Liver (tissue), 9 donors: ENCODE data around the gene TMEM63B. TPM values are rescaled to one million over a fixed set of nuclear protein-coding genes. Genes with fewer than 3 reads are reported as not detected.
"Not testable (repeated sequence)": the region's sequence is repeated elsewhere in the genome, so short reads cannot be mapped to it uniquely, and the experiment has no call there.

ENCODE experiments used
- DNase-seq: peaks from one replicate; pipeline ENCODE4 v3.0.0-alpha.2; 2017; ENCODE audit warnings: low spot score
- H3K27ac ChIP-seq, 2 donors: one replicate each; pipeline ENCODE4 v1.7.0; 2013; ENCODE audit warnings: inconsistent platforms in 2 of 2, low read length in 2 of 2, control low read depth in 1 of 2, low read depth in 1 of 2, mild to moderate bottlenecking in 1 of 2
- H3K27me3 ChIP-seq, 4 donors: one replicate each; pipeline versions ENCODE4 v1.6.1 to v1.7.0; 2013; ENCODE audit warnings: low read length in 3 of 4, inconsistent platforms in 1 of 4, mild to moderate bottlenecking in 1 of 4, moderate library complexity in 1 of 4; ENCODE audit not compliant: control insufficient read depth in 4 of 4, insufficient read depth in 4 of 4
- H3K36me3 ChIP-seq, 4 donors: one replicate each; pipeline versions ENCODE4 v1.6.1 to v1.7.0; 2013; ENCODE audit warnings: low read length in 3 of 4, mild to moderate bottlenecking in 3 of 4, low read depth in 1 of 4, moderate library complexity in 1 of 4; ENCODE audit not compliant: control insufficient read depth in 4 of 4, insufficient read depth in 3 of 4
- H3K4me1 ChIP-seq, 4 donors: one replicate each; pipeline versions ENCODE4 v1.6.1 to v1.7.0; 2013; ENCODE audit warnings: low read length in 3 of 4, mild to moderate bottlenecking in 3 of 4, moderate library complexity in 1 of 4; ENCODE audit not compliant: control insufficient read depth in 4 of 4, insufficient read depth in 4 of 4
- H3K4me3 ChIP-seq, 3 donors: one replicate each; pipeline versions ENCODE4 v1.6.1 to v1.7.0; 2013; ENCODE audit warnings: low read length in 3 of 3, control low read depth in 1 of 3, low read depth in 1 of 3, mild to moderate bottlenecking in 1 of 3
- H3K9ac ChIP-seq, 2 donors: one replicate each; pipeline ENCODE4 v1.7.0; 2013; ENCODE audit warnings: low read length in 2 of 2, mild to moderate bottlenecking in 2 of 2, moderate library complexity in 2 of 2, control low read depth in 1 of 2, low read depth in 1 of 2
- H3K9me3 ChIP-seq, 4 donors: one replicate each; pipeline versions ENCODE4 v1.6.1 to v1.7.0; 2013; ENCODE audit warnings: low read length in 3 of 4; ENCODE audit not compliant: control insufficient read depth in 4 of 4
- FOXA1 ChIP-seq: IDR thresholded peaks from 2 replicates; pipeline ENCODE4 v1.6.1; 2016; ENCODE audit warnings: antibody characterized with exemption
- FOXA2 ChIP-seq: IDR thresholded peaks from 2 replicates; pipeline ENCODE4 v1.6.1; 2016; ENCODE audit warnings: antibody characterized with exemption
- JUND ChIP-seq, 2 donors: IDR thresholded peaks; 2 replicates each; pipeline ENCODE4 v1.6.1; 2016; ENCODE audit warnings: antibody characterized with exemption in 2 of 2
- NR2F2 ChIP-seq: IDR thresholded peaks from 2 replicates; pipeline ENCODE4 v1.6.1; 2016; ENCODE audit warnings: antibody characterized with exemption
- RAD21 ChIP-seq, 2 donors: IDR thresholded peaks; 2 replicates each; pipeline ENCODE4 v1.6.1; 2016; ENCODE audit warnings: antibody characterized with exemption in 2 of 2, mild to moderate bottlenecking in 2 of 2
- SP1 ChIP-seq: IDR thresholded peaks from 2 replicates; pipeline ENCODE4 v1.6.1; 2018; ENCODE audit warnings: antibody characterized with exemption, mild to moderate bottlenecking
- YY1 ChIP-seq: IDR thresholded peaks from 2 replicates; pipeline ENCODE4 v1.6.1; 2016; ENCODE audit warnings: antibody characterized with exemption, mild to moderate bottlenecking
- WGBS: extraction: QIAGEN DNeasy Blood & Tissue Kit; methylation state at CpG from one replicate; pipeline ENCODE4 v1.1.7; 2013; 5-methylcytosine and 5-hydroxymethylcytosine counted together
- polyA plus RNA-seq, 2 donors: library from polyadenylated mRNA; stranded (reverse) in 1 of 2; unstranded in 1 of 2; fragments of 200-250 nt in 1 of 2; fragments of >200 nt in 1 of 2; fragmentation: Nextera tagmentation in 1 of 2; extraction: Ambion mirVana in 1 of 2; gene quantifications; one replicate each; pipeline versions ENCODE4 v1.2.1 to v1.2.3, GENCODE V29; 2013 to 2015
- total RNA-seq, 2 donors: library from RNA; depleted of rRNA; stranded (reverse); fragments of >200 nt; gene quantifications; one replicate each; pipeline ENCODE4 v1.2.3, GENCODE V29; 2014
- TF ChIP-seq, protein P1 (sequence below): IDR thresholded peaks from 2 replicates; pipeline ENCODE4 v1.6.1; 2016; ENCODE audit warnings: antibody characterized with exemption, mild to moderate bottlenecking
- TF ChIP-seq, protein P2 (sequence below): IDR thresholded peaks from 2 replicates; pipeline ENCODE4 v1.6.1; 2016; ENCODE audit warnings: antibody characterized with exemption
- donor health status: healthy.
- donor health status: healthy.
- donor health status: healthy.
- donor health status: healthy.
- donor health status: healthy.

The TMEM63B gene
- total and polyA plus RNA-seq, 4 donors: 9.6 to 64.9 (median 37.6) TPM

DNA sequence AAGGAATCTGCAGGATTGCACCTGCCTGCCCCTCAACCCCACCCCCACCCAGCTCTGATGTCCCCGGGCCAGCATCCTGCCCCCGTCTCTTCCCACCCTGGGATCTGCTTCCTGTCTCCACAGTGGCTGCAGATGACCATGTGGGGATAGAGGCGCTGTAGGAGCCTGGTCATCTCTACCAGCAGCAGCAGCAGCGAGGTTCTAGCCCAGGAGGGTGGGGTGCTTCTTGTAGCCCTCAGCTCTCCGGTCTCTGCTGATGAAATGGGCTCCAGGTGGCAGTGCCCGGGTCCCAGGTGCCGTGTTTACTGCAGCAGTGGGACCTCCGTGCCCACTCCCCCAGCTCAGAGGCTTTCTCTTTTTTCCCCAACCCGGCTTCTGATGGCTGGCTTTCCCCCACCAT, 56.4 kb downstream of the TMEM63B start (continued):
- TF ChIP-seq, protein P1, sequence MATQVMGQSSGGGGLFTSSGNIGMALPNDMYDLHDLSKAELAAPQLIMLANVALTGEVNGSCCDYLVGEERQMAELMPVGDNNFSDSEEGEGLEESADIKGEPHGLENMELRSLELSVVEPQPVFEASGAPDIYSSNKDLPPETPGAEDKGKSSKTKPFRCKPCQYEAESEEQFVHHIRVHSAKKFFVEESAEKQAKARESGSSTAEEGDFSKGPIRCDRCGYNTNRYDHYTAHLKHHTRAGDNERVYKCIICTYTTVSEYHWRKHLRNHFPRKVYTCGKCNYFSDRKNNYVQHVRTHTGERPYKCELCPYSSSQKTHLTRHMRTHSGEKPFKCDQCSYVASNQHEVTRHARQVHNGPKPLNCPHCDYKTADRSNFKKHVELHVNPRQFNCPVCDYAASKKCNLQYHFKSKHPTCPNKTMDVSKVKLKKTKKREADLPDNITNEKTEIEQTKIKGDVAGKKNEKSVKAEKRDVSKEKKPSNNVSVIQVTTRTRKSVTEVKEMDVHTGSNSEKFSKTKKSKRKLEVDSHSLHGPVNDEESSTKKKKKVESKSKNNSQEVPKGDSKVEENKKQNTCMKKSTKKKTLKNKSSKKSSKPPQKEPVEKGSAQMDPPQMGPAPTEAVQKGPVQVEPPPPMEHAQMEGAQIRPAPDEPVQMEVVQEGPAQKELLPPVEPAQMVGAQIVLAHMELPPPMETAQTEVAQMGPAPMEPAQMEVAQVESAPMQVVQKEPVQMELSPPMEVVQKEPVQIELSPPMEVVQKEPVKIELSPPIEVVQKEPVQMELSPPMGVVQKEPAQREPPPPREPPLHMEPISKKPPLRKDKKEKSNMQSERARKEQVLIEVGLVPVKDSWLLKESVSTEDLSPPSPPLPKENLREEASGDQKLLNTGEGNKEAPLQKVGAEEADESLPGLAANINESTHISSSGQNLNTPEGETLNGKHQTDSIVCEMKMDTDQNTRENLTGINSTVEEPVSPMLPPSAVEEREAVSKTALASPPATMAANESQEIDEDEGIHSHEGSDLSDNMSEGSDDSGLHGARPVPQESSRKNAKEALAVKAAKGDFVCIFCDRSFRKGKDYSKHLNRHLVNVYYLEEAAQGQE: no peak
- no peak for TF ChIP-seq FOXA1
- TF ChIP-seq FOXA2: no peak

DNA sequence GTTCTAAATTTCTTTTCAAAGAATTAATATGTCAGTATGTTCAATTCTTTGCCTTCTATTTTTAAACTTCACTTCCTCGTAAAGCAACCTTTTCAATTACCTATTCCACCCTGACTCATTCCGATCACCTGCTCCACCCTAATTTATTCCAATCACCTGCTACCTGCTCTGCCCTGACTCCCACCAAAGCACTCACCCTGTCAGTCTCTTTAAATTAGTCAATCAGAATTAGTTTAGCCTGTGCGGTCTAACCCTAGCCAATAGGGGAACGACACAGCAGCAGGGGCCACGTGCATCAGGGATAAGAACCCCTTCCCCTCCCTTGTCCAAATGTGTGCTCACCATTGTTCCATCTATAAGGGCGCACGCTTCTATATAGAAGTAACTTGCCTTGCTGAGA, 58.0 kb downstream of the TMEM63B start:
- not testable (repeated sequence) for DNase-seq, H3K27me3 ChIP-seq, H3K27ac ChIP-seq, H3K4me1 ChIP-seq, H3K9ac ChIP-seq, H3K9me3 ChIP-seq, H3K36me3 ChIP-seq, H3K4me3 ChIP-seq
- WGBS: 85% methylated on average over 7 of the region's 7 CpGs

DNA sequence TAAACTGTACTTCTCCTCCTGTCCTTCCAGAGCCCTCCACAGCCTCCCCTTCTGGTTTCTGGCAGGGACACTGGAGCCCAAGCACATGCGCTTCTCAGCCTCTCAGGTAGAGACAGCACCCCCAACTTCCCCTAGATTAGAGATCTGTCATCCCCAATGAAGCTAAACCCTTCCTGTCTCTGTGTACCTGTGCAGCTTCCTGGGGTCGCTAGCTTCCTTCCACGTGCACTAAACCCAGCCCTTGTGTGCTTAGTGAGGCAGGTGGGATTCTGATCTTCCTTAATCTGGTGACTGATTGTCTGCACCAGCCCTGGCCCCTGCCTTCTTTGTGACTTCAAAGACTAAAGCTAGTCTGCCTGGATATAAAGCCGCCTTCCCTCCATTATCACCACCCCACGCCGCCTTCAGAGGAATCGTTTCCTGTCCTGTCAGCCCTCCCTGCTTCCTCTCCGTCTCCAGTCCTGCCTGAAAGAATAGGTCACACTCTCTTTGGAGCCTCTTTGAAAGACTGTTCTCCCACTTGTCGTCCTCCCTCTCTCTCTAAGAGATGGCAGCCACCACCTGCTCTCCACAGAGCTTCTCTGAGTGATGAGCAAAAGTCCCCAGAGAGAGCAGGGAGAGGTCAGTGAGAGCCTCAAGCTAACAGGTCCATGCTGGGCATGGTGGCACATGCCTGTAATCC, 58.7 kb downstream of the TMEM63B start:
- H3K4me1 ChIP-seq: no peaks in the 10 kb centered on the region

DNA sequence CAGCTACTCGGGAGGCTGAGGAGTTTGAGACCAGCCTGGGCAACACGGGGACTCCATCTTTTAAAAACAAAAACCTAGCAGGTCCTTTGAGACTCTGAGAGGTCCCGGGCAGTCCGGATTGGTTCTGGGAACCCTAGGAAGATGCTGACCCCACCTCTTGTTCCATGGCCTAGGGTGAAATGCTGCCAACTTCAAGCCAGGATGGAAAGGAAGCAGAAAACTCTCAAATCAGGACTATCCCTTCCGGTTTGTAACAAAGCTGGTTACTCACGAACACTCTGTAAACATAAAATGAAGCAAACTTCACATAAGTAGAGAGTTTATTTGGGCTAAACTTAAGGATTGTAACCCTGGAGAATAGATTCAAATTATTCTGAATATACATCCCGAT, 59.3 kb downstream of the TMEM63B start:
- Histone ChIP-seq H3K4me1 (no peaks in the 10 kb centered on the region), H3K27me3 (no peaks in the 10 kb centered on the region), H3K27ac (no peak overlapping the region), H3K36me3 (no peaks in the 10 kb centered on the region), H3K9ac (no peak overlapping the region), H3K9me3 (no peaks in the 10 kb centered on the region), H3K4me3 (no peak overlapping the region)
- 82% methylated on average over 7 of the region's 7 CpGs for WGBS
- TF ChIP-seq NR2F2 (peak; percentile 23), SP1 (no peak)
- DNase-seq: no peak

More for the DNA sequence above, 58.7 kb downstream of the TMEM63B start:
- Histone ChIP-seq H3K27me3 (no peaks in the 10 kb centered on the region), H3K9ac (no peak overlapping the region), H3K9me3 (no peaks in the 10 kb centered on the region), H3K27ac (no peak overlapping the region), H3K36me3 (no peaks in the 10 kb centered on the region), H3K4me3 (no peak overlapping the region)
- TF ChIP-seq YY1 (no peak), JUND (IDR thresholded peaks at IDR 0.05) (no peak)
- TF ChIP-seq, protein P2, sequence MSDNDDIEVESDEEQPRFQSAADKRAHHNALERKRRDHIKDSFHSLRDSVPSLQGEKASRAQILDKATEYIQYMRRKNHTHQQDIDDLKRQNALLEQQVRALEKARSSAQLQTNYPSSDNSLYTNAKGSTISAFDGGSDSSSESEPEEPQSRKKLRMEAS: no peak
- DNase-seq: no peak
- WGBS: 70% methylated on average over 9 of the region's 9 CpGs

DNA sequence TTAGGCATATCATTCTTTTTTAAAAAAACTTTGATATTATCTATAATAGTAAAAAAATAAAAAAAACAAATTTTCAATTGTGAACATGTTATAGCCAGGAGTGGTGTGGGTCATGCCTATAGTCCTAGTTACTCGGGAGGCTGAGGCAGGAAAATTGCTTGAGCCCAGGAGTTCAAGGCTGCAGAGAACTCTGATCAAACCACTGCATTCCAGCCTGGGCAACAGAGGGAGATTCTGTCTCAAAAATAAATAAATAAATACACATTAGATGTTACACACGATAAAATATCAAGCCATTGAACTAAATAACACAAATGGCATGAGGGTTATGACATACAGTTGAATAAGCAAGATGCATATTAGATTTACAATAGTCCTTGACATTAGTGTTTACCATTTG, 61.5 kb downstream of the TMEM63B start:
- H3K36me3 ChIP-seq: no peaks in the 10 kb centered on the region
- WGBS: 82% methylated on average over 2 of the region's 2 CpGs
- no peaks in the 10 kb centered on the region for H3K27me3 ChIP-seq
- H3K4me3 ChIP-seq: no peak overlapping the region
- no peak overlapping the region for H3K27ac ChIP-seq
- no peaks in the 10 kb centered on the region for H3K4me1 ChIP-seq
- H3K9me3 ChIP-seq: no peaks in the 10 kb centered on the region
- no peak overlapping the region for H3K9ac ChIP-seq
- TF ChIP-seq, protein P2: no peak
- no peak for TF ChIP-seq RAD21 (IDR thresholded peaks at IDR 0.05)
- DNase-seq: no peak
